Mesodermal cell (in vitro differentiated cells): ENCODE results near the gene PHGDH.

Experiments used
- H3K27ac ChIP-seq: 2 replicates; pipeline ENCODE4 v1.7.0; 2013; ENCODE audit warnings: mild to moderate bottlenecking, low read depth, low read length, moderate library complexity; ENCODE audit not compliant: severe bottlenecking
- H3K36me3 ChIP-seq: 2 replicates; pipeline ENCODE4 v1.7.1; 2013; ENCODE audit warnings: mild to moderate bottlenecking, low read length, moderate library complexity; ENCODE audit not compliant: control insufficient read depth, insufficient read depth
- H3K4me1 ChIP-seq: one replicate; pipeline ENCODE4 v1.7.1; 2013; ENCODE audit warnings: mild to moderate bottlenecking, low read length; ENCODE audit not compliant: insufficient read depth, control insufficient read depth, poor library complexity, severe bottlenecking
- H3K4me3 ChIP-seq: 2 replicates; pipeline ENCODE4 v1.7.0; 2013; ENCODE audit warnings: low read length, control low read depth, mild to moderate bottlenecking; ENCODE audit not compliant: insufficient read depth, poor library complexity, severe bottlenecking; ENCODE audit errors: extremely low read depth
- H3K9me3 ChIP-seq: 2 replicates; pipeline ENCODE4 v1.7.1; 2013; ENCODE audit warnings: mild to moderate bottlenecking, low read length, moderate library complexity; ENCODE audit not compliant: control insufficient read depth
- WGBS, 2 experiments: methylation state at CpG; one replicate each; pipeline ENCODE4 v1.1.5; 2013; ENCODE audit warnings: missing lambda C conversion rate in 2 of 2; ENCODE audit not compliant: insufficient coverage in 2 of 2; 5-methylcytosine and 5-hydroxymethylcytosine counted together

PHGDH gene

GRCh38 chr1:119790451-119791198 is 78.9 kb downstream of the PHGDH start:
- no peaks in the 10 kb centered on the region for H3K9me3 ChIP-seq
- WGBS, 2 experiments, result 87 to 93% methylated on average over 3 of the region's 9 CpGs

DNA sequence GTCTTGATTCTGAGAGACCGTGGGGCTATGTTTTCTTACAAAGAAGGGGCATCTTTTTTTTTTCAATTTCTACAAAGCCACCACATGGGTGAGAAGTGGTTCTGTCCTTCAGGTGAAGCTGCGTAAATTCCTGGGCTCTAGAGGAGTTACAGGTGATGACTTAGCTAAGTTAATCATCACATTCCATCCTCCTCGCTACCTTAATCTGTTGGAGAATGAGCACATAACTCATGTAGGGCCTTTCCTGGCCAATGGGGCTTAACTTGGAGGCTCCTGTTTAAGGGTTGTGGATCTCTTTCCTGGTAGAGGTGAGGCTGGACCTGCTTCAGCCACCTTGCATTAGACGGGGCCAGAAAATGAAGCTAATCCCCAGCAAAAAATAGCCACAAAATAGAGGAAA is 79.6 kb downstream of the PHGDH start:
- no peaks in the 10 kb centered on the region for H3K4me1 ChIP-seq
- H3K4me3 ChIP-seq, result no peak overlapping the region
- no CpG with 5 or more reads among the region's 4 CpGs for WGBS, 2 experiments
- no peaks in the 10 kb centered on the region for H3K36me3 ChIP-seq
- H3K9me3 ChIP-seq, result no peaks in the 10 kb centered on the region
- no peak overlapping the region for H3K27ac ChIP-seq

More at GRCh38 chr1:119790451-119791198, 78.9 kb downstream of the PHGDH start:
- Histone ChIP-seq H3K36me3 (no peaks in the 10 kb centered on the region), H3K4me3 (no peak overlapping the region), H3K4me1 (no peaks in the 10 kb centered on the region), H3K27ac (no peak overlapping the region)
